SK-N-SH (cell line): ENCODE measurements around the gene ERN1. TPM values are rescaled to one million over a fixed set of nuclear protein-coding genes. Genes with fewer than 3 reads are reported as not detected.

ENCODE experiments used
- CTCF ChIA-PET: fragments of 300-600, 350-600 bp; formaldehyde crosslinking; extraction: SDS; loops from one replicate; lab custom pipeline; 2021; lab: Yijun Ruan, JAX
- POLR2A ChIA-PET: fragments of 350-600 bp; sonication (Branson Sonifier 250); formaldehyde crosslinking; extraction: SDS; loops from one replicate; lab custom pipeline; 2020; ENCODE audit warnings: antibody characterized with exemption, inconsistent platforms; lab: Yijun Ruan, JAX
- DNase-seq: peaks from one replicate; pipeline ENCODE4 v3.0.0; 2012
- H2AFZ ChIP-seq: fragments of 200-600 bp; sonication (generic); 2 replicates; pipeline ENCODE4 v1.8.1; 2016; ENCODE audit warnings: antibody characterized with exemption, mild to moderate bottlenecking, low read depth
- H3F3A ChIP-seq: fragments of 200-600 bp; sonication (generic); replicated peaks from 2 replicates; pipeline ENCODE3; 2016; ENCODE audit warnings: antibody characterized with exemption, mild to moderate bottlenecking; ENCODE audit not compliant: insufficient read depth
- H3K27ac ChIP-seq, 2 experiments: fragments of 200-500 bp in 1 of 2; fragments of 200-600 bp in 1 of 2; sonication (Bioruptor generic) in 1 of 2; sonication (generic), shearing (Covaris generic) in 1 of 2; 2 replicates each; pipeline versions ENCODE4 v1.5.1 to v1.6.1; 2014 to 2016; ENCODE audit warnings: low read depth in 2 of 2, inconsistent platforms in 1 of 2, low read length in 1 of 2, mild to moderate bottlenecking in 1 of 2, mixed read lengths in 1 of 2
- H3K27me3 ChIP-seq: fragments of 200-600 bp; sonication (generic), shearing (Covaris generic); 2 replicates; pipeline ENCODE4 v1.6.1; 2016; ENCODE audit warnings: mixed run types; ENCODE audit not compliant: insufficient read depth
- H3K36me3 ChIP-seq, 2 experiments: fragments of 200-500 bp in 1 of 2; fragments of 200-600 bp in 1 of 2; sonication (Bioruptor generic) in 1 of 2; sonication (generic) in 1 of 2; replicated peaks in 1 of 2; 2 replicates each; pipeline versions ENCODE3 to v1.5.1; 2014 to 2016; ENCODE audit warnings: low read length in 1 of 2, mild to moderate bottlenecking in 1 of 2; ENCODE audit not compliant: insufficient read depth in 2 of 2, control insufficient read depth in 1 of 2
- H3K4me1 ChIP-seq, 2 experiments: fragments of 200-500 bp in 1 of 2; fragments of 200-600 bp in 1 of 2; sonication (Bioruptor generic) in 1 of 2; sonication (generic), shearing (Covaris generic) in 1 of 2; 2 replicates each; pipeline versions ENCODE4 v1.5.1 to v1.6.1; 2014 to 2016; ENCODE audit warnings: low read depth in 1 of 2, low read length in 1 of 2, mixed run types in 1 of 2; ENCODE audit not compliant: insufficient read depth in 2 of 2, control insufficient read depth in 1 of 2
- H3K4me2 ChIP-seq: fragments of 200-600 bp; sonication (generic), shearing (Covaris generic); 2 replicates; pipeline ENCODE4 v1.6.1; 2017; ENCODE audit warnings: mixed run types
- H3K4me3 ChIP-seq, 2 experiments: fragments of 200-500 bp in 1 of 2; fragments of 200-600 bp in 1 of 2; sonication (Bioruptor generic) in 1 of 2; sonication (generic), shearing (Covaris generic) in 1 of 2; 2 replicates each; pipeline versions ENCODE4 v1.5.1 to v1.8.1; 2014 to 2016; ENCODE audit warnings: low read depth in 2 of 2, inconsistent platforms in 1 of 2, low read length in 1 of 2, mild to moderate bottlenecking in 1 of 2, mixed read lengths in 1 of 2, moderate library complexity in 1 of 2
- H3K79me2 ChIP-seq: fragments of 200-600 bp; sonication (generic); 2 replicates; pipeline ENCODE4 v1.8.1; 2017; ENCODE audit warnings: mild to moderate bottlenecking; ENCODE audit not compliant: insufficient read depth
- H3K9ac ChIP-seq: fragments of 200-600 bp; sonication (generic); 2 replicates; pipeline ENCODE4 v1.6.1; 2017; ENCODE audit warnings: mixed run types
- H3K9me2 ChIP-seq: fragments of 200-600 bp; sonication (generic); 2 replicates; pipeline ENCODE4 v1.6.1; 2017; ENCODE audit warnings: mixed run types
- H3K9me3 ChIP-seq: fragments of 200-600 bp; sonication (generic); 2 replicates; pipeline ENCODE4 v1.6.1; 2017; ENCODE audit warnings: mixed run types, mild to moderate bottlenecking, moderate library complexity
- H4K20me1 ChIP-seq: fragments of 200-600 bp; sonication (generic); 2 replicates; pipeline ENCODE4 v1.6.1; 2017; ENCODE audit warnings: mild to moderate bottlenecking, mixed run types; ENCODE audit not compliant: insufficient read depth
- CHD2 ChIP-seq: fragments of 150-350 bp; IDR thresholded peaks from 2 replicates; pipeline ENCODE4 v1.6.1; 2018; ENCODE audit warnings: low read length; ENCODE audit not compliant: partially characterized antibody
- ELF1 ChIP-seq: IDR thresholded peaks from 2 replicates; pipeline ENCODE4 v1.4.0; 2012
- EP300 ChIP-seq, 2 experiments: IDR thresholded peaks; 2 replicates each; pipeline versions ENCODE4 v1.4.0 to v1.6.1; 2012; ENCODE audit warnings: borderline replicate concordance in 1 of 2, low read depth in 1 of 2, low read length in 1 of 2
- FOSL2 ChIP-seq: IDR thresholded peaks from 2 replicates; pipeline ENCODE4 v1.4.0; 2012; ENCODE audit warnings: low read depth, mild to moderate bottlenecking, moderate library complexity, borderline replicate concordance
- FOXJ3 ChIP-seq: sonication (generic); formaldehyde crosslinking; IDR thresholded peaks from 2 replicates; pipeline ENCODE4 v1.5.1; 2020; ENCODE audit warnings: mild to moderate bottlenecking, missing genetic modification reagents
- FOXM1 ChIP-seq: IDR thresholded peaks from 2 replicates; pipeline ENCODE4 v1.4.0; 2012; ENCODE audit warnings: low read depth, mild to moderate bottlenecking
- GABPA ChIP-seq: IDR thresholded peaks from 2 replicates; pipeline ENCODE4 v1.4.0; 2012; ENCODE audit warnings: low read depth, mild to moderate bottlenecking
- GATA2 ChIP-seq: sonication (generic); formaldehyde crosslinking; IDR thresholded peaks from 2 replicates; pipeline ENCODE4 v1.5.0; 2020; ENCODE audit warnings: mild to moderate bottlenecking, missing genetic modification reagents
- JUND ChIP-seq: IDR thresholded peaks from 2 replicates; pipeline ENCODE4 v1.4.0; 2012
- MAX ChIP-seq: IDR thresholded peaks from 2 replicates; pipeline ENCODE4 v1.4.0; 2012; ENCODE audit warnings: low read depth
- MEF2A ChIP-seq: IDR thresholded peaks from 2 replicates; pipeline ENCODE4 v1.4.0; 2012; ENCODE audit warnings: low read depth, borderline replicate concordance
- PBX3 ChIP-seq: IDR thresholded peaks from 2 replicates; pipeline ENCODE4; 2012
- POLR2AphosphoS5 ChIP-seq: IDR thresholded peaks from 2 replicates; pipeline ENCODE4 v1.6.1; 2012; ENCODE audit warnings: low read depth, low read length
- RAD21 ChIP-seq: IDR thresholded peaks from 2 replicates; pipeline ENCODE4 v1.6.1; 2012; ENCODE audit warnings: mild to moderate bottlenecking, low read length
- RCOR1 ChIP-seq: fragments of 150-350 bp; IDR thresholded peaks from 2 replicates; pipeline ENCODE4 v1.6.1; 2017; ENCODE audit warnings: antibody characterized with exemption, low read length
- REST ChIP-seq: IDR thresholded peaks from 2 replicates; pipeline ENCODE4 v1.6.1; 2012; ENCODE audit warnings: mild to moderate bottlenecking, low read depth, low read length, moderate library complexity
- SMC3 ChIP-seq: IDR thresholded peaks from 2 replicates; pipeline ENCODE4 v1.6.1; 2012; ENCODE audit warnings: low read depth, low read length, improper control_type of control experiment
- TAF1 ChIP-seq: IDR thresholded peaks from 2 replicates; pipeline ENCODE4 v1.6.1; 2012; ENCODE audit warnings: low read depth, mild to moderate bottlenecking, low read length, moderate library complexity, borderline replicate concordance
- TCF12 ChIP-seq: IDR thresholded peaks from 2 replicates; pipeline ENCODE4 v1.4.0; 2012
- TEAD4 ChIP-seq: IDR thresholded peaks from 2 replicates; pipeline ENCODE4 v1.4.0; 2012; ENCODE audit warnings: mild to moderate bottlenecking, borderline replicate concordance; ENCODE audit not compliant: insufficient read depth
- USF2 ChIP-seq: fragments of 150-350 bp; IDR thresholded peaks from 2 replicates; pipeline ENCODE4 v1.6.1; 2017; ENCODE audit warnings: antibody characterized with exemption, low read length, low read depth, borderline replicate concordance
- WGBS: methylation state at CpG from one replicate; pipeline ENCODE4 v1.1.6; 2017; ENCODE audit warnings: low lambda C conversion rate; 5-methylcytosine and 5-hydroxymethylcytosine counted together
- polyA plus RNA-seq, 3 experiments: library from polyadenylated mRNA; depleted of rRNA; stranded (reverse); fragments of >200 nt; gene quantifications; 2 replicates each; pipeline ENCODE4 v1.2.3, GENCODE V29; 2012

ERN1 gene
- polyA plus RNA-seq, 1 of the 3 experiments (the other 2 are of a cell fraction), result 7.3 TPM

GRCh38 chr17:64177311-64178010 is 47.5 kb upstream of the ERN1 start:
- peak overlapping the region; percentile 68 to 100 for H3K27ac ChIP-seq
- peaks cover 4% of the 10 kb centered on the region for H3F3A ChIP-seq
- H3K79me2 ChIP-seq, result no peaks in the 10 kb centered on the region
- peaks cover 6 to 45% of the 10 kb centered on the region in 2 experiments for H3K36me3 ChIP-seq
- peak overlapping the region; percentile 64 for H3K4me2 ChIP-seq
- peaks cover 16 to 42% of the 10 kb centered on the region in 2 experiments; a peak in 3 of 4 replicates for H3K4me1 ChIP-seq
- no peak for TF ChIP-seq SMC3
- TF ChIP-seq PBX3, result peak; percentile 63
- no peak for TF ChIP-seq MEF2A
- peak; percentile 81 for TF ChIP-seq RCOR1
- 0 out of 2 replicates have a peak, but pooled peaks have one; percentile 38 for TF ChIP-seq FOXJ3 (CRISPR knock-in tag)
- TF ChIP-seq EP300 (IDR thresholded peaks at IDR 0.05; ENCODE audit: borderline replicate concordance in 1 of 2, low read depth in 1 of 2, low read length in 1 of 2), result peak in 1 of 2 experiments; percentile 83; a peak in 2 of 4 replicates
- peak; percentile 24 for TF ChIP-seq RAD21
- TF ChIP-seq TEAD4, result no peak
- TF ChIP-seq GABPA, result no peak
- 0 out of 2 replicates have a peak, but pooled peaks have one; percentile 18 for TF ChIP-seq TCF12
- peak; percentile 91 for TF ChIP-seq GATA2 (CRISPR knock-in tag)
- no peak for TF ChIP-seq FOSL2
- peak overlapping the region; percentile 12; the same call in 1 of the 2 replicates for H3K9ac ChIP-seq
- H4K20me1 ChIP-seq, result no peaks in the 10 kb centered on the region
- POLR2A ChIA-PET, result interaction anchor here (1.0 to 5.6 kb wide), 9 partner anchors 11 to 76 kb away, joined by 3 to 99 read pairs (median 4); no protein-coding TSS in a partner anchor
- no peak overlapping the region; a peak in 1 of 4 replicates for H3K4me3 ChIP-seq
- CTCF ChIA-PET, result interaction anchor here (0.7 to 3.5 kb wide), 19 partner anchors 10 to 265 kb away, joined by 3 to 20 read pairs (median 5); no protein-coding TSS in a partner anchor
- no peaks in the 10 kb centered on the region for H3K27me3 ChIP-seq
- DNase-seq, result no peak
- no peaks in the 10 kb centered on the region for H3K9me3 ChIP-seq
- no peaks in the 10 kb centered on the region for H3K9me2 ChIP-seq
- H2AFZ ChIP-seq, result peak overlapping the region; percentile 47; the same call in 1 of the 2 replicates
- 33% methylated on average over 7 of the region's 7 CpGs for WGBS

GRCh38 chr17:64176556-64176955 is 46.6 kb upstream of the ERN1 start:
- Histone ChIP-seq H3F3A (peaks cover 4% of the 10 kb centered on the region), H3K27ac (peak overlapping the region; percentile 68 to 100; a peak in 3 of 4 replicates), H4K20me1 (no peaks in the 10 kb centered on the region), H3K9me2 (no peaks in the 10 kb centered on the region)
- TF ChIP-seq POLR2AphosphoS5, result no peak
- TF ChIP-seq RAD21, result no peak
- TF ChIP-seq FOSL2, result no peak
- no peak for TF ChIP-seq FOXM1
- no peak for TF ChIP-seq ELF1
- TF ChIP-seq JUND, result no peak
- TF ChIP-seq REST, result no peak
- no peak for TF ChIP-seq CHD2
- no peak for TF ChIP-seq TAF1
- no peak for TF ChIP-seq RCOR1
- TF ChIP-seq USF2, result no peak
- no peak for TF ChIP-seq MAX
- TF ChIP-seq, all 33 proteins: peak for 0
- Histone ChIP-seq H3K79me2 (no peaks in the 10 kb centered on the region), H3K27me3 (no peaks in the 10 kb centered on the region), H2AFZ (no peak overlapping the region), H3K4me1 (peaks cover 16 to 42% of the 10 kb centered on the region in 2 experiments; a peak in 3 of 4 replicates), H3K36me3 (peaks cover 6 to 45% of the 10 kb centered on the region in 2 experiments), H3K4me3 (no peak overlapping the region), H3K4me2 (no peak overlapping the region; the same call in 1 of the 2 replicates), H3K9me3 (no peaks in the 10 kb centered on the region), H3K9ac (no peak overlapping the region)
- DNase-seq, result no peak
- ChIA-PET CTCF (interaction anchor here (1.1 to 3.5 kb wide), 9 partner anchors 9 to 264 kb away, joined by 3 to 20 read pairs (median 6); no protein-coding TSS in a partner anchor), POLR2A (interaction anchor here (5.6 kb wide), 1 partner anchor 29 kb away, joined by 99 read pairs; no protein-coding TSS in a partner anchor)
